VCaP (cell line): ENCODE measurements around the gene OSGEPL1.

Experiments
- H3K27ac ChIP-seq: fragments of 450-650 bp; 2 replicates; pipeline ENCODE4 v1.5.1; 2017
- TF ChIP-seq, protein P1 (sequence below): fragments of 450-650 bp; conservative IDR thresholded peaks from 2 replicates; pipeline ENCODE4 v1.5.1; 2017; ENCODE audit warnings: mild to moderate bottlenecking, moderate library complexity

OSGEPL1 gene

DNA sequence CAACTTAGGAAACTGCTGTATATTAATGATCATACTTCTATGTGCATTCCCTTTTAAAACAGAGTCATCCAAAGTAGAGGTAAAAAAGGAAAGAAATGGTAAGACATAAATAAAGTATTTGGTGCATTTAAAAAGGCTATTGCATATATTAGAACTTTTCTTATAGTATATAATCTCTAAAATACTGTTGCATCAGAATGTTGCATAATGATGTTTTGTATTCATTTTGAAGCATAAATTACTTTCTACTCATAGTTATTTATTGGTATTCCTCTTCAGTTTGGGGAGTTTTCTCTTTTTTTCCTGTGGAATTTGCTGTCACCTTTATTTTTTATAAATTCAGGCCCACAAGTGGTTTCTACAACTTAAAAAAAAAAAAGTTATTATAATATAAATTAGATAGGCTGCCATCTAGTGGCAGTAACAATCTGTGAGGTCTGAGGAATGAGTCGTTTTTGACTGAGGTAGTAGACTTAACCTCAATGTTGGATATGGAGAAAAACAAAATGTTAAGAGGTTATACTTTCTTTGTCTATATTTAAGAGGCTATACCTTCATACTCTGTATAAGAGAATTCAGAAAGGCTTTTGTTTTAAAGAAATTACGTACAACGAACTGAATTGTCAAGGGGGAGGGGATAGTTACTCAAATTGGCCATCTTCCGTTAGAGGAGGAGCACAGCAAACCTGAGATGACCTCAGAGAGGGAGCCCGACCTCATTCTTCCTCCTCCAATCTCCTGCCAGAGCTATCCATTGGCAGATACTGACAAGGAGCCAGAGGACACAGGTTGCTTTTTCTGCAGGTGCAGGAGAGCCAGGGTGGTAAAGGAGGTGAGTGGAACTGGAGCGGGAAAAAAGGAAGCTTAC lies 64.3 kb downstream of the OSGEPL1 start:
- peak overlapping the region; percentile 40 for H3K27ac ChIP-seq
- TF ChIP-seq, protein P1, sequence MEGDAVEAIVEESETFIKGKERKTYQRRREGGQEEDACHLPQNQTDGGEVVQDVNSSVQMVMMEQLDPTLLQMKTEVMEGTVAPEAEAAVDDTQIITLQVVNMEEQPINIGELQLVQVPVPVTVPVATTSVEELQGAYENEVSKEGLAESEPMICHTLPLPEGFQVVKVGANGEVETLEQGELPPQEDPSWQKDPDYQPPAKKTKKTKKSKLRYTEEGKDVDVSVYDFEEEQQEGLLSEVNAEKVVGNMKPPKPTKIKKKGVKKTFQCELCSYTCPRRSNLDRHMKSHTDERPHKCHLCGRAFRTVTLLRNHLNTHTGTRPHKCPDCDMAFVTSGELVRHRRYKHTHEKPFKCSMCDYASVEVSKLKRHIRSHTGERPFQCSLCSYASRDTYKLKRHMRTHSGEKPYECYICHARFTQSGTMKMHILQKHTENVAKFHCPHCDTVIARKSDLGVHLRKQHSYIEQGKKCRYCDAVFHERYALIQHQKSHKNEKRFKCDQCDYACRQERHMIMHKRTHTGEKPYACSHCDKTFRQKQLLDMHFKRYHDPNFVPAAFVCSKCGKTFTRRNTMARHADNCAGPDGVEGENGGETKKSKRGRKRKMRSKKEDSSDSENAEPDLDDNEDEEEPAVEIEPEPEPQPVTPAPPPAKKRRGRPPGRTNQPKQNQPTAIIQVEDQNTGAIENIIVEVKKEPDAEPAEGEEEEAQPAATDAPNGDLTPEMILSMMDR, result peak; percentile 74
